Medulla oblongata (tissue), 1 donor: ENCODE measurements around the gene ADI1.
"Not testable (repeated sequence)": the region's sequence is repeated elsewhere in the genome, so short reads cannot be mapped to it uniquely, and the experiment has no call there.

Source experiments
- DNase-seq: peaks from one replicate; pipeline ENCODE4 v3.0.0-alpha.2; 2015; ENCODE audit errors: extremely low spot score

Gene ADI1

DNA sequence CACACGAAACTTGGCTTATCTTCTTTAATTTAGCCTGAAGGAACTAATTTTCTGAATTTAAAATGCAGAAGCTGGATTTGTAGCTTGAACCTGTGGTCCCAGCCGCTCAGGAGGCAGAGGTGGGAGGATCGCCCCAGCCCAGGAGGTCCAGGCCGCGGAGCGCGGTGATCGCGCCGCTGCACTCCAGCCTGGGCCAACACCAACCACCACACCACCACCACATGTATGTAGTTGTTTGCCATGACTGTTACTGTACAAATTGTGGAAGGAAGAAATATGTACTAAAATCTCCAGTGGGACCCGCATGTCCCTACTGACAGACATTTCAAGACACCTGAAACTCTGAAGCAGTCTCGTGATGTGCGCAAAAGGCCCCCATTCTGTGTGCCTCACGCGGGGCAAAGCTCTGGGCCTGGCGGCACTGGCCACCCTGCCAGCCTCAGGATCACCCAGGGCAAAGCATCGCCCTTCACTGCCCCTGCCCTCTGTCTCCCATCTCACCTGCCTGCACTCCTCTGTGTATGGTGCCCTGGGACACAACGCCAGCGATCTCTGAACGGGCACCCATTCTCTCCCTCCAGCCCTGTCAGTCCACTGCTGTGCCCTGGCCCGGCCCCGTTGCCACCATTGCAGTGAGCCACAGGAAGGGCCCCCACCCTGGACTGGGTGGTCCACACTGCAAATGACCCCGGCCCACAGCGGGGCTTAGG, 10.1 kb upstream of the ADI1 start:
- no peak for DNase-seq

DNA sequence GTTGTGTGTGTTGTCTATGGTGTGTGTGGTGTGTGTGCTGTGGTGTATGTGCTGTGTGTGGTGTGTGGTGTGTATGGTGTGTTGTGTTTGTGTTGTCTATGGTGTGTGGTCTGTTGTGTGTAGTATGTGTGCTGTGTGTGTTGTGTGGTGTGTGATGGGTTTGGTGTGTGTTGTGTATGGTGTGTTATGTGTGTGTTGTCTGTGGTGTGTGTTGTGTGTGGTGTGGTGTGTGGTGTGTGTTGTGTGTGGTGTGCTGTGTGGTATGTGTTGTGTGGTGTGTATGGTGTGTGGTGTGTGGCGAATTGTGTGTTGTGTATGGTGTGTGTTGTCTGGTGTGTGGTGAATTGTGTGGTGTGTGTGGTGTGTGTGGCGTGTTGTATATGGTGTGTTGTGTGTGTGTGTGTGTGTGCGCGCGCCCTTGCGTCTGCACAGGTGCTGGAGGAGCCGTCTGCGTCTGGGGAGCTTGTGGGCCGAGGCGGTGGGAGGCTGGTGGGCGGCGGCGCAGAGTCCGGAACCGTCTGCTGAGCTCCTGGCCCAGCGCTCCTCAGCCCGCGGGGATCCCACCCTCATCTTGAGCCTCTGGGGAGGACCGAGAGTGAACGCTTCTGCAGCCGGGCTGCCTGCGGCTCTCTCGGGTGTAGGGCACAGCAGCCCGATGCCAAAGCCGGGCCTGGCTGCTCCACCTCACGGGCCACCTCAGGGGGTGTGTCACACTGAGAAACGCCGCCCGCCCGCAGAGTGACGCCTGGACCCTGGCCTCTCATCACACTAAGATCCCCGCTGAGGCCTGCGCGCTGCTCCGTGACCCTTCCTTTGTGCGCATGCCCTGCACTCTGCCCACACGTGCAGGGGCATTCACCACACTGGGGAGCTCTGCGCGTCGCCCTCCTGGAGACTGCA, 8.8 kb upstream of the ADI1 start:
- DNase-seq: no peak

DNA sequence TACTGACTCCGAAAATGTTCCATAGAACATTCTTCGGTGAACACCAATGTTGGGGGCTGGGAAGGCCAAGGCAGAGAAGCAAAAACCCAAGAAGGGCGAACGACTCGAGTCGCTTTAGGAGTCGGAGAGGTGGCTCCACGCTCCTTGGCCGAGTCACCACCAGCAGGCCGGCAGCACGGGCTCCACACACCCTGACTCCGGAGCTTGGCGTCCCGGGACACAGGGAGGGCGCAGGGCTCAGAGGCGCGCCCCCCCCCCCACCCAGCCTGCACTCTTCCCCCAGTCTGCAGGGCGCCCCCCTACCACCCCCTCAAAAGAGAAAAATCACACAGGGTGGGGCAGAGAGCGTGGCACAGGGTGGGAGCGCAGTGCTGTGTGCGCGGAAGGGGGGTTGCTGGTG, 7.5 kb upstream of the ADI1 start:
- no peak for DNase-seq

DNA sequence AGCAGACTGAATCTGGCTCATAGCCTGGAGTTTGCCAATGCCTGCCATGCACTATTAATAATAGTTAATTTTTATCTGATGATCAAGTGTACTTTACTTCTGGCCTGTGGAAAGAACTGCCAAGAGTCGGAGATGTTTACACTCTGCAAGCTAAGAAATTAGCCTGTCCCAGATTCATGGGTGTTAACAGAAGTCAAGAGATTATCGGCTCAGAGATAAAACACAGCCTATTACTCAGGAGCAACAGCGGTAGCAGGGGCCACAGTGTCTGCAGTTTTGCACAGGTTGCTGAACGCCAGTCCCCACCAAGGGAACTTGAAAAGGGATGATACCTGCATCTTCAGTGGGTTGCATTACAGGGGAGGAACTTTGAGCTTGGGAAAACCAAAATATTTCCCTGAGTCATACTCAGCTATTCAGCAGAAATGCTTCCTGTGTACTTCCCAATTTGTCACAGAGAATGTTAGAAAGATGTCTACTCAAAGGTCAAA, 4.3 kb upstream of the ADI1 start:
- DNase-seq: no peak

DNA sequence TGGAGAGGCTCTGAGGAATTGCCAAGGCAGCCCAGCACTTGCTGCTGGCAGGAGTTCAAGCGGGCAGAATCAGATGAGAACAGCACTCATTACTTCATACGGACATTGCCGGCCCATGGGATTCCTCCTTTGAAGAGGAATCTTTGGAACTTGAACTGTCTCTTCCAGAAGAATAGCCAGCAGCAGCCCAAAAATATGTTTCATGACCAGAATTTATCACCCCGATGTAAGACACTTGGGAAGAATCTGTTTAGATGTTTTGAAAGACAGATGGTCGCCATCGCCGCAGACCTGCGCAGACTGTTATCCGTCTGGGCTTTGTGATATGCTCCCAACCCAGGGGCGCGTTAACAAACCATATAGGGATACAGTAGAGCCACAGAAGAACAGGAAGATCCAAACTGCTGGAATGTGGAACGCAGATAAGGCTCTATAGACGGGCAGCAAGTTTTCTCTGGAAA, 3.7 kb upstream of the ADI1 start:
- DNase-seq: no peak

DNA sequence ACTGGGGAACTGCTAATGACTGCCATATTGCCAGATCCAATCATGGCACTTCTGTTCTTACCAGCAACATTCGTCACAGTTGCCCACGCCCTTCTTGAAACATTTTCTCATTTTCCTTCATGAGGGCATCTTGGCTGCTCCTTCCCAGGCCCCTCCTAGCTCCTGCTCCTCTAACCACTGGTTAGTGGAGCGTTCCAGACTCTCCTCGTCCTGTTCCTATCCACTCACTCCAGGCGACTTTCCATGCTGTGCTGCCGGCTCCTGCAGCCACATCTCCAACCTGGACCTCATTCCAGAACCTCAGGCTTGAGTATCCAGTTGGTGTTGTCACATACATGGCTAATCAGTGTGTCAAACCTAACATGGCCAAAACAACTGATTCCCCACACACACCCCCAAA, 1.3 kb upstream of the ADI1 start:
- DNase-seq: no peak

DNA sequence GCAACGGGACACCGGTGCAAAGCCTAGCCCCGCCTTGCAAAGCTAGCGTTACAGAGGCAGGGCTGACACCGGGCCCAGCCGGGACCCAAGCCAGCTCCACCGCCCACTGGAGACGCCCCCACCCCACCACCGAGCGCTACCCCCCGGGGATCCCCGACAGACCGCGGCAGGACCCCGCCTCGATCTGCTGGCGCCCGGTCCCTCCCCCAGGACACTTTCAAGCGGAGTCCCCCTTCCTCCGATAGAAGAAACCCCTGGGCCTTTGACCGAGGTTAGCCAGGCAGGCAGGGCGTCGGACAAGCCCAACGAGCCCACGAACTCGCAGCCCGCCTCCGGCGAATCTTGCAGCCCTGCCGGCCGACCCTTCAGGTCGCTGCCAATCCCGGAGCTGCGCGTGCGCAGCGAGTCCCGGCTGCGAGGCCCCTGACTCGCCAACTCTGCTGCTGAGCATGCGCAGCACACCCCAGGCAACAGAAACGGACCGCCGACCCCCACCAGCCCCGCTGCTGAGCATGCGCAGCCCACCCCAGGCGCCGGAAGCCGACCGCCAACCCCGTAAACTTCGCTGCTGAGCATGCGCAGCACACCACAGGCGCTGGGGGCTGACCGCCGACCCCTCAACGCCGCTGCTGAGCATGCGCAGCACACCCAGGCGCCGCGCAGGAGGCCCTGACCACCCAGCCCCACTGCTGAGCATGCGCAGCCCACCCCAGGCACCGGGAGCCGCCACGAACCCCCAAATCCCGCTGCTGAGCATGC, 656 bp downstream of the ADI1 start:
- peak; percentile 97 for DNase-seq

DNA sequence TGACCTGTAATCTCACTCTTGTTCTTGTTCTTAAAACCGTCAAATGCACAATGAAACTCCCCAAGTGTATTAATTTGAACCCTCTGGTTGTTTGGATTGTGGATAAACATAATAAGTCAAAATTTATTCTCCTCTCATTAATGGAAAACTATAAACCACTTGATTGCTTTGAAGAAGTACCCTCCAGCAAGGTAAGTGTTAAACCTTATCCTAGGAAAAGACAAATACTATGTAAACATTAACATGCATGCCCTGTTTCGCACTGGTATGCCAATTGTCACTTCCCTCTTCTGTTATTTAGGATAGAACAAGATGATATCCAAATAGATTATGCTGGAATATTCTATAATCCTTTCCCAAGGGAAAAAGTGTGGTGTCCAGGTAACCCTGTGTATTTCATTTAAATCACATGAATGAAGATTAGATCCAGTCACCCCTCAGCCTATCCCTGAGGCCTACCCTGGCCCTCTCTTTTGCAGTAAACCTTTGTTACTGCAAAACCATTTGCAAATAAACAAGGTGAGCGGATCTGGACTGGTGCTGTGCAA, 1.3 kb downstream of the ADI1 start:
- no peak for DNase-seq

DNA sequence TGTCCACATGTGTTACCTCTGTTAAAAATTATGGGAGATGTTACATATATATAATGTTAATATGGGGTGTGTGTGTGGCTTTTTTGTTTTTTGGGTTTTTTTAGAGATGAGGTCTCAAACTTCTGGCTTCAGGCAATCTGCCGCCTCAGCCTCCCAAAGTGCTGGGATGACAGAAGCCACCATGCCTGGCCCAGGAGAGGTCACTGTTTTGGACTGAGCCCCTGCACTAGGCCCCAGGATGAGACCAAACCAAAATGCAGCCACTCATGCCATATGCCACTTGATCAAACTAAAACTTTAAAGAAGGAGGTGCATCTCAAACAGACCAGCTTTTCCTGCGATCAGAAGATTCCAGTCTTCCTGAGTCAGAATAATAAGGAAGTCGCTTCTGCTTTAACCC, 2.5 kb downstream of the ADI1 start:
- DNase-seq: no peak

DNA sequence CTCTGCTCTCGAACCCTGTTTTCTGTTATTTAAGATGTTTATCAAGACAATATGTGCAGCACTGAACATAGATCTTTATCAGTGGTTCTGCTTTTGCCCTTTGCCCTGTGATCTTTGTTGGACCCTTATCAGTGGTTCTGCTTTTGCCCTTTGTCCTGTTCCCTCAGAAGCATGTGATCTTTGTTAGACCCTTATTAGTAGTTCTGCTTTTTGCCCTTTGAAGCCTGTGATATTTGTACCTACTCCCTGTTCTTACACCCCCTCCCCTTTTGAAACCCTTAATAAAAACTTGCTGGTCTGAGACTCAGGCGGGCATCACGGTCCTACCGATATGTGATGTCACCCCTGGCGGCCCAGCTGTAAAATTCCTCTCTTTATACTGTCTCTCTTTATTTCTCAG, 3.9 kb downstream of the ADI1 start:
- not testable (repeated sequence) for DNase-seq

DNA sequence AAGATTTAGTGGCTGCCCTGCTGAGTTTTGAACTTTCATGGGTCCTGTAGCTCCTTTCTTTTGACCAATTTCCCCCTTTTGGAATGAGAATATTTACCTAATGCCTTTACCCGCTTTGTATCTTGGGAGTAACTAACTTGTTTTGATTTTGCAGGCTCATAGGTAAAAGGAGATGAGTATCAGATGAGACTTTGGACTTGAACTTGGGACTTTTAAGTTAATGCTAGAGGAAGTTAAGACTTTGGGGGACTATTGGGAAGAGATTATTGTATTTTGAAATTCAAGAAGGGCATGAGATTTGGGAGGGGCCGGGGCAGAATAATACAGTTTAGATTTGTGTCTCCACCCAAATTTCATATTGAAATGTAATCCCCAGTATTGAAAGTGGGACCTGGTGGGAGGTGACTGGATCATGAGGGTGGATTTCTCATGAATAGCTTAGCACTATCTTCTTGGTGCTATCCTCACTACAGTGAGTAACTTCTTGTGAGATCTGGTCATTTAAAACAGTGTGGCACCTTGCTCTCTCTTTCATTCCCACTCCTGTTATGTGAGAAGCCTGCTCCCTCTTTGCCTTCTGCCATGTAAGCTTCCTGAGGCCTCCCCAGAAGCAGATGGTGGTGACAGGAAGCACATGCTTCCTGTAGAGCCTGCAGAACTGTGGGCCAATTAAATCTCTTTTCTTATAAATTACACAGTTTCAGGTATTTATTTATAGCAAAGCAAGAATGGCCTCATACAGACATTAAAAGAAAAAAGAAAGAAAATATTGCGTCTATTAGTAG, 6.1 kb downstream of the ADI1 start:
- no peak for DNase-seq

DNA sequence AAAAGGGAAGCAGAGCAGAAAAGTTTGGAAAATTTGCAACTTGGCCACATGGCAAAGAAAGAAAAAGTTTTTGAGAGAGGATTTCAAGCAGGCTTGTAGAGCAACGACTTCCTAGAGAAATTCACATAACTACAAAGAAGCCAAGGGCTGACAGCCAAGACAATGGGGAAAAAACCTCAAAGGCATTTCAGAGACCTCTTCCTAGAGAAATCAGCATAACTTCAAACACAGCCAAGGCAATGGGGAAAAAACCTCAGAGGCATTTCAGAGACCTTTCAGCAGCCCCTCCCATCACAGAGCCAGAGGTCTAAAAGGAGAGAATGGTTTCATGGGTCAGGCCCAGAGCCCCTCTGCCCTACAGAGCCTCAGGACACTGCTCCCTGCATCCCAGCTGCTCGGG, 7.2 kb downstream of the ADI1 start:
- no peak for DNase-seq

DNA sequence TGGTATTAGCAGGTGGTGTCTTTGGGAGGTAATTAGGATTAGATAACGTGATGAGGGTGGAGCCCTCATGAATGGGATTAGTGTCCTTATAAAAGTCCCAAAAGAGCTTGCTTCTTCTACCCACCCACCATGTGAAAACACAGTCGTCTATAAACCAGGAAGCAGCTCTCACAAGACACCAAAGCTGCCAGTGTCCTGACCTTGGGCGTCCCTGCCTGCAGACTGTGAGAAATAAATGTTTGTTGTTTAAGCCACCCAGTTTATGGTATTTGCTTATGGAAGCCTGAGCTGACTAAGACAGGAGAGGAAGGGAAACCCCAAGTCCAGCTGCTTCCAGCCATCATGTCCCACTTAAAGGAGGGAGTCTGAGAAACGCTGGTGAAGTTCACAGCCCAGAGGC, 13.6 kb downstream of the ADI1 start:
- no peak for DNase-seq

DNA sequence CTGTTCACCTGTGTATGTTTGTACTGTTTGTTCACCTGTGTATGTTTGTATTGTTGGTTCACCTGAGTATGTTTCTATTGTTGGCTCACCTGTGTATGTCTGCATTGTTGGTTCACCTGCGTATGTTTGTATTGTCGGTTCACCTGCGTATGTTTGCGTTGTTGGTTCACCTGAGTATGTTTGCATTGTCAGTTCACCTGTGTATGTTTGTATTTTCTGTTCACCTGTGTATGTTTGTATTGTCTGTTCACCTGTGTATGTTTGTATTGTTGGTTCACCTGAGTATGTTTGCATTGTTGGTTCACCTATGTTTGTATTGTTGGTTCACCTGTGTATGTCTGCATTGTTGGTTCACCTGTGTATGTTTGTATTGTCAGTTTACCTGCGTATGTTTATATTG, 14.6 kb downstream of the ADI1 start:
- no peak for DNase-seq

DNA sequence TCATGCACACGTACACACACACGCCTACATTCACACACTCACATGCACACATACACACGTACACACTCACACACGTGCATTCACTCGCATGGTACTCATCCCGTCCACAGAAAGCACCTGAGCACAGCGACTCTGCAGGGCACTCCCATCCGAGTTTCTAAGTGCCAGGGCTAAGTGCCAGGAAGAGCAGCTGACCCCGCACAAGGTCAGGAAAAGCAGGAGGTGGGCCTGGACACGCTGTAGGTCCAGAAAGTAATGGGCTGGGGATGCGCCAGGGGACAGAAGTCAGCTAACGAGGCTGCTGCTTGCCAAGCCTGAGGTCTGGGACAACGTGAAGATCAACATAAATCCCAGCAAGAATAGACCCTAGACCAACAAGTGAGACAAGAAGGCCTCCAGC, 15.8 kb downstream of the ADI1 start:
- DNase-seq: no peak

DNA sequence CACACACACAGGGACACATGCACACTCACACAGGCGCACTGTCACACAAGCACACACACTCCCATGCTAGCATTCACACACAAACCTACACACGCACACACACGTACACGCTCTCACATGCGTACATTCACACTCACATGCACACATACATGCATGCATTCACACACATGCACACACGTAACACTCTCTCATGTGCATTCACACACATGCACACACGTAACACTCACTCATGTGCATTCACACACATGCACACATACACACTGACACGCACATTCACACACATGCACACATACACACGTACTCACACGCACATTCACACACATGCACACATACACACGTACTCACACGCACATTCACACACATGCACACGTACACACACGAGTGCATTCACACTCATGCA, 16.3 kb downstream of the ADI1 start:
- DNase-seq: no peak

DNA sequence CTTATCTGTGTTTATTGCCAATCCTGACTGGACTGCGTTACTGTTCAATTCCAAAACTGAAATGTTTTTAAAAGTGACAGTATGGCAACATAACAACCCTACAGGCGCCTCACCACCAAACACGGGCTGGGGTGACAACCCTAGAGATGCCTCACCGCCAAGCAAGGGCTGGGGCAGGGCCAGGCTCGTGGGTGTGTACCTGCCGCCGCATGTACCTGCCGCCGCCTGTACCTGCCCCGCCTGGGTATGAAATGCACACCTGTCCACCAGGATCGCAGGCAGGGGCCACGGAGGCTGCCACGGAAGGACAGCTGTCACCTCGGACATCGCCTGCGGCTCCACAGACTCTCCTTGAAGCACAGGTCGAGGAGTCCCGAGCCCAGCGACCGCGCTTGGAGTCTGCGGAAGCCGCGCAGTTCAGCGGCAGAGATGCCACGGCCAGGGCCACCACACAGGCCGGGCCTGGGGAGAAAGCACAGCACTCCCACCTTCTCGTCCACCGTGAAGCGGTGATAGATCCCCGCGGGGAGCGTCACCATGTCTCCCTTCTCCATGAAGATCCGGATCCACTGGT, 18.9 kb downstream of the ADI1 start:
- DNase-seq: no peak

DNA sequence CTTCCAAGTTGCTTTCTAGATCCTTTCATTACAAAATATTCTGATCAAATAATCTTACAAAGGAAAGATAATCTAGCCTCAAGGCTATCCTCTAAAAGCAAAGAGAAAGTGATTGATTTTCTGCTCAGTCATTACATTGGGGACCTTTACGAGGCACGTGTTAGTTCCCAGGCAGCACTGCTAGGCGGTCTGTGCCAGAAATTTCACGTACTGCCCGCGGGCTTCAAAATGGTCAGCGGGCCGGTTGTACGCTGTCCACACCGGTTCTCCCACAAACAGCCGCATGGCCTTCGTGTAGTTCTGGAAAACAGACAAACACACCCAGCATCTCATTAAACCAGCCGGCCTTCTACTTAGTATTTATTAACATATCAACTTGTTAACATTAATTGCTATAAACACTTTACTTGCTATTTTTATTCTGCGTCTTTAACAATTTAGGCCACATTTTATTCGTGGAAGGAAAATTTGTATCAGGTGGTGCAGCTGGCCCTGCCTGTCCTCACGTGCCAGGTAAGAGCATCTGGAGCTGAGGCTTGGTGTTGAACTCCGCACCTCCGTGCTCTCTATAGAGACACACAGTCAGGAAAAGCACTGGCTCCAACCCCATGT, 20.4 kb downstream of the ADI1 start:
- no peak for DNase-seq

DNA sequence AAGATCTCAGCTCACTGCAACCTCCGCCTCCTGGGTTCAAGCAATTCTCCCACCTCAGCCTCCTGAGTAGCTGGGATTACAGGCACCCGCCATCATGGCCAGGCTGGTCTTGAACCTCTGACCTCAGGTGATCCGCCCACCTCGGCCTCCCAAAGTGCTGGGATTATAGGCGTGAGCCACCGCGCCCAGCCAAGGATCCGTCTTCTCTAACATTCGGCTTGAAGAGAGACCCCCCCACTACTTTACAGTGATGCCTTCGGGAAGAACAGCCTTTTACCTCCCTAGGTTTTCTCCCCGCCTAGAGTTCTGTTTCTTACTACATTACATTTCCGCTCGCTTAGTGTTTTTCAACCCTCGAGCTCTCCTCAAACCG, 22.6 kb downstream of the ADI1 start:
- not testable (repeated sequence) for DNase-seq

DNA sequence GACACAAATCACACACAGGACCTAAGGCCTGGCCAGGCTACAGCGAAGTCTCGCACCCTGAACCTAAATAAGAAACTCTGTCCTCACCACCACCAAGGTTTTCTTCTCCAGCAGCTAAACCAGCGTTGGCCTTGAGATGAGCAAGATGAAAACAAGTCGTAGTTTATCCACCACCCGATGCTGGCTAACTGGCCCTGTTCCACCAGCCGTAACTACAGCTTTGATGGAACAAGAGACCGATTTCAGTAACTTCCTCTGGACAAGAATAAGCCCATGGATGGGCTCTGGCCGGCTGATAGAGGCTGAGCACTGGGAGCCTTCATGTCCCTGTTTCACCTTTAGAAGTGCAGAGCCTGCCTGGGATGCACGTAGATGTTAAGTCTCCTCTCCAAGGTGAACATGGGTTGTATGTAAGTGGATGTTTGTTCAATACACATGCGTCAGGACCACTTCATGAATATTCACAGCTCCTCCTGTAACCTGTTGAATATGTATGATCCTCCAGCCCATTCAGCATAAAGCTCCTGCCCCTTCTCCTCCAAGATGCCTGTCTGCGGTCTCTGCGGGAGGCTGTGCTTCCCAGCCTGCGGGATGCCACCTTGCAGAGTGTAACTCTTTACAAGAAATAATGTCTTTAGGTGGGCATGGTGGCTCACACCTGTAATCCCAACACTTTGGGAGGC, 24.2 kb downstream of the ADI1 start:
- DNase-seq: no peak
